Neural cell (in vitro differentiated cells): ENCODE results near the gene COL6A5.

ENCODE experiments used
- EP300 ChIP-seq: fragments of 450-650 bp; conservative IDR thresholded peaks from 2 replicates; pipeline ENCODE4 v1.6.1; 2014; ENCODE audit warnings: antibody characterized with exemption, mild to moderate bottlenecking, moderate library complexity; ENCODE audit not compliant: poor library complexity, severe bottlenecking
- EZH2 ChIP-seq: fragments of 200-600, 300-800 bp; shearing (Covaris generic), sonication (generic); IDR thresholded peaks from 2 replicates; pipeline ENCODE4 v1.6.1; 2014; ENCODE audit warnings: antibody characterized with exemption, low read length, borderline replicate concordance, mild to moderate bottlenecking; ENCODE audit not compliant: insufficient read depth, poor library complexity, severe bottlenecking
- POLR2AphosphoS5 ChIP-seq: IDR thresholded peaks from 2 replicates; pipeline ENCODE4 v1.6.1; 2012
- RAD21 ChIP-seq: fragments of 450-650 bp; conservative IDR thresholded peaks from 2 replicates; pipeline ENCODE4 v1.6.1; 2014; ENCODE audit warnings: antibody characterized with exemption, mild to moderate bottlenecking, moderate library complexity
- SMC3 ChIP-seq: fragments of 450-650 bp; conservative IDR thresholded peaks from 2 replicates; pipeline ENCODE4 v1.6.1; 2014; ENCODE audit warnings: antibody characterized with exemption, mild to moderate bottlenecking, moderate library complexity; ENCODE audit not compliant: poor library complexity
- TF ChIP-seq, protein P1 (sequence below): fragments of 450-650 bp; IDR thresholded peaks from 2 replicates; pipeline ENCODE4 v1.5.1; 2014; ENCODE audit warnings: antibody characterized with exemption, mild to moderate bottlenecking, moderate library complexity; ENCODE audit not compliant: poor library complexity, severe bottlenecking

GRCh38 chr3:130345487-130346079, at the start of gene COL6A5:
- TF ChIP-seq, protein P1, sequence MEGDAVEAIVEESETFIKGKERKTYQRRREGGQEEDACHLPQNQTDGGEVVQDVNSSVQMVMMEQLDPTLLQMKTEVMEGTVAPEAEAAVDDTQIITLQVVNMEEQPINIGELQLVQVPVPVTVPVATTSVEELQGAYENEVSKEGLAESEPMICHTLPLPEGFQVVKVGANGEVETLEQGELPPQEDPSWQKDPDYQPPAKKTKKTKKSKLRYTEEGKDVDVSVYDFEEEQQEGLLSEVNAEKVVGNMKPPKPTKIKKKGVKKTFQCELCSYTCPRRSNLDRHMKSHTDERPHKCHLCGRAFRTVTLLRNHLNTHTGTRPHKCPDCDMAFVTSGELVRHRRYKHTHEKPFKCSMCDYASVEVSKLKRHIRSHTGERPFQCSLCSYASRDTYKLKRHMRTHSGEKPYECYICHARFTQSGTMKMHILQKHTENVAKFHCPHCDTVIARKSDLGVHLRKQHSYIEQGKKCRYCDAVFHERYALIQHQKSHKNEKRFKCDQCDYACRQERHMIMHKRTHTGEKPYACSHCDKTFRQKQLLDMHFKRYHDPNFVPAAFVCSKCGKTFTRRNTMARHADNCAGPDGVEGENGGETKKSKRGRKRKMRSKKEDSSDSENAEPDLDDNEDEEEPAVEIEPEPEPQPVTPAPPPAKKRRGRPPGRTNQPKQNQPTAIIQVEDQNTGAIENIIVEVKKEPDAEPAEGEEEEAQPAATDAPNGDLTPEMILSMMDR: no peak
- TF ChIP-seq POLR2AphosphoS5 (no peak), SMC3 (no peak), EP300 (no peak), EZH2 (no peak), RAD21 (no peak)
